Stomach (tissue), 4 donors: ENCODE results near the gene TRPV3.

Experiments used
- CTCF ChIP-seq, 7 experiments: fragments of 450-650 bp in 4 of 7; fragments of 200-600 bp in 3 of 7; sonication (generic) in 3 of 7; IDR thresholded peaks; one replicate each; pipeline ENCODE4 v1.5.1; 2016 to 2019; ENCODE audit warnings: antibody characterized with exemption in 7 of 7, control low read depth in 2 of 7, mild to moderate bottlenecking in 1 of 7
- EP300 ChIP-seq: sonication (generic); formaldehyde crosslinking; IDR thresholded peaks from one replicate; pipeline ENCODE4 v1.6.1; 2017; ENCODE audit warnings: antibody characterized with exemption
- POLR2A ChIP-seq, 4 donors: fragments of 450-650 bp; IDR thresholded peaks; one replicate each; pipeline ENCODE4 v1.6.1; 2016; ENCODE audit warnings: antibody characterized with exemption in 4 of 4, control low read depth in 2 of 4, mild to moderate bottlenecking in 1 of 4, moderate library complexity in 1 of 4
- POLR2AphosphoS5 ChIP-seq, 3 donors: sonication (generic); formaldehyde crosslinking; IDR thresholded peaks; one replicate each; pipeline ENCODE4 v1.6.1; 2016; ENCODE audit warnings: antibody characterized with exemption in 3 of 3

DNA sequence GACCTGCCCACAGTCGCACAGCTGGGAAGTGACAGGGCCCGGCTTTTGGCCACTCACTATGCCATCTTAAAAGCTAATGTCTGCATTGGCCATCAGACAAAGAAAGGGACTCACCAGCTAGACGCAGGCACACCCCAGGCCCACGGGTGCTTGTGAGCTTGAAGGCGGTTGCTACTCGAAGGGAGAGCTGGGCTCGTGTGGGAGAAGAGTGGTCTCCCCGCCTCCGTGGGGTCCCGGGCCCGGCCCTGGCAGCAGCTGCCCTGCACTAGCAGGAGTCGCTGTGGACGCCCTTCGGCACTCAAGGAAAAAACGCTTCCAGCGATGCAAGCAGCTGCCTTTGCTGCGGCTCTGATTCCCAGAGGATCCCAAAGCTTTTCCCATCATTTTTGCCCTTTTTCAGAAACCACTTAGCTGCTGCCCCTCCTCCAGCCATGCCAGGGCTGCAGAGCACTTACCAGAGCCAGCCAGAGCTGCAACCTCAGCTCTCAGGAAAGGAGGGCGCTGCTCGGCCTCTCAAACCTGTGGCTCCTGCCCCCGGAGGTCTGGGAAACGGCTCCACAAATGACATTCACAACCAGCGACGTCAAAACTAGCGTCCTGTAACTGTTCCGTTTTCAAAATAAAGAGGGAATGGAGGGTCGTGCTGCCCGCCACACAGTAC is 39.3 kb upstream of the TRPV3 start:
- TF ChIP-seq CTCF (IDR thresholded peaks at IDR 0.05) (no peak), EP300 (no peak), POLR2A (IDR thresholded peaks at IDR 0.05) (no peak), POLR2AphosphoS5 (IDR thresholded peaks at IDR 0.05) (no peak)
